Omental fat pad (tissue), 4 donors: ENCODE data around the gene CENPN. TPM values are rescaled to one million over a fixed set of nuclear protein-coding genes. Genes with fewer than 3 reads are reported as not detected.

ENCODE experiments used
- ATAC-seq: fragments of 150-250 bp; one replicate; pipeline ENCODE4 v1.9.1; 2016; ENCODE audit warnings: mild to moderate bottlenecking, moderate library complexity; ENCODE audit not compliant: low FRiP score
- DNase-seq: peaks from one replicate; pipeline ENCODE4 v3.0.0-alpha.2; 2019; ENCODE audit warnings: low spot score
- total RNA-seq, 4 donors: library from RNA; depleted of rRNA; stranded (reverse); fragments of >200 nt; gene quantifications; one replicate each; pipeline ENCODE4 v1.1.0, GENCODE V29; 2016
- TF ChIP-seq, protein P1 (sequence below), 3 donors: fragments of 450-650 bp; IDR thresholded peaks; one replicate each; pipeline ENCODE4 v1.5.1; 2016 to 2017; ENCODE audit warnings: antibody characterized with exemption in 3 of 3, mild to moderate bottlenecking in 3 of 3, moderate library complexity in 2 of 3

Gene CENPN
- total RNA-seq, 4 donors from 2014 or later, result 4.5 to 12.0 (median 8.4) TPM

GRCh38 chr16:80990978-80991377 is 16.0 kb upstream of the CENPN start:
- TF ChIP-seq, protein P1, sequence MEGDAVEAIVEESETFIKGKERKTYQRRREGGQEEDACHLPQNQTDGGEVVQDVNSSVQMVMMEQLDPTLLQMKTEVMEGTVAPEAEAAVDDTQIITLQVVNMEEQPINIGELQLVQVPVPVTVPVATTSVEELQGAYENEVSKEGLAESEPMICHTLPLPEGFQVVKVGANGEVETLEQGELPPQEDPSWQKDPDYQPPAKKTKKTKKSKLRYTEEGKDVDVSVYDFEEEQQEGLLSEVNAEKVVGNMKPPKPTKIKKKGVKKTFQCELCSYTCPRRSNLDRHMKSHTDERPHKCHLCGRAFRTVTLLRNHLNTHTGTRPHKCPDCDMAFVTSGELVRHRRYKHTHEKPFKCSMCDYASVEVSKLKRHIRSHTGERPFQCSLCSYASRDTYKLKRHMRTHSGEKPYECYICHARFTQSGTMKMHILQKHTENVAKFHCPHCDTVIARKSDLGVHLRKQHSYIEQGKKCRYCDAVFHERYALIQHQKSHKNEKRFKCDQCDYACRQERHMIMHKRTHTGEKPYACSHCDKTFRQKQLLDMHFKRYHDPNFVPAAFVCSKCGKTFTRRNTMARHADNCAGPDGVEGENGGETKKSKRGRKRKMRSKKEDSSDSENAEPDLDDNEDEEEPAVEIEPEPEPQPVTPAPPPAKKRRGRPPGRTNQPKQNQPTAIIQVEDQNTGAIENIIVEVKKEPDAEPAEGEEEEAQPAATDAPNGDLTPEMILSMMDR (IDR thresholded peaks at IDR 0.05), result no peak
- DNase-seq (no peak), ATAC-seq (no peak)

DNA sequence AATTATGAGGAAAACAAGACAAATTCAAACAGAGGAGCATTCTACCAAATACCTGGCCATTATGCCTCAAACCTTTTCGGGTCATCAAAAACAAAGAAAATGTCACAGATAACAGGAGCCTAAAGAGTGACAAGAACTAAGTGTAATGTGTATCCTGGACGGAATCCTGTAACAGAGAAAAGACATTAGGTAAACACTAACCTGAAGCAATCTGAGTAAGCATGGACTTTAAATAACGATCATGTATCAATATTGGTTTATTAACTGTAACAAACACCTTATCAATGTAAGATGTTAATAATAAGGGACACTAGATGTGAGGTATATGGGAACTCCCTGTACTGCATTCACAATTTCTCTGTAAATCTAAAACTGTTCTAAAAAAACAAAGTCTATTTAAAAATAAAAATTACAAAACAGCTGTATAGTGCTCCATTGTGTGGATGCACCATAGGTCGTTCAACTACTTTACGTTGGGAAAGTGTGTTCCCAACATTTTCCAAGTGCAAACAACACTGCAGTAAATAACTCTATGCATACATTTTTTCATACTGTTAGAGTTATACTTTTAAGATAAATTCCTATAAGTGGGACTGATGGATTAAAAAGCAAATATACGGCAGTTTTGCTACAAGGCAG is 15.1 kb upstream of the CENPN start:
- TF ChIP-seq, protein P1 (IDR thresholded peaks at IDR 0.05), result no peak
- DNase-seq (no peak), ATAC-seq (no peak)

DNA sequence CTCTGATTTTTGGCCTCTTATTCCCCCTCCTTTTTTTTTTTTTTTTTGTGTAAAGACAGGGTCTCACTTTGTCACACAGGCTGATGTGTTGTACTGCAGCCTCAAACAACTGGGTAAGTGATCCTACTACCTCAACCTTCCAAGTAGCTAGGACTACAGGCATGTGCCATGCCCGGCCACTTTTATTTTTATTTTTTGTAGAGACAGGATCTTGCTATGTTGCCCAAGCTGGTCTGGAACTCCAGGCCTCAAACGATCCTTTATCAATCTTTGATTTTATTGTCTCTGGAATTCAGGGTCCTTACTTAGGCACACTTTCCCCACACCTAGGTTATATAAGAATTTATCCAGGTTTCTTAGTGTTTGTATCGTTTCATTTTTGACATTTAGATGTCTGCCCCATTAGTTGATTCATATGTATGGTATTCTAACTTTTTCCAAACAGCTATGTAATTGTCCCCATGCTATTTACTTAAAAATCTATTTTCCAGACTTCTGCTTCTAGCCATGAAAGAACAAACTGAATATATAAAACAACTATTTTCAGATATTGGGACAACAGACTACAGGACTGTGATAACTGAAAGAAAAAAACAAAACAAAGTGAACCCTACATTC is 14.2 kb upstream of the CENPN start:
- no peak for DNase-seq
- TF ChIP-seq, protein P1 (IDR thresholded peaks at IDR 0.05), result no peak
- no peak for ATAC-seq

- DNase-seq, result no peak
- peak; percentile 51 for ATAC-seq
- TF ChIP-seq, protein P1 (IDR thresholded peaks at IDR 0.05), result no peak
Observed at GRCh38 chr16:80993307-80993706, 13.7 kb upstream of the CENPN start.

DNA sequence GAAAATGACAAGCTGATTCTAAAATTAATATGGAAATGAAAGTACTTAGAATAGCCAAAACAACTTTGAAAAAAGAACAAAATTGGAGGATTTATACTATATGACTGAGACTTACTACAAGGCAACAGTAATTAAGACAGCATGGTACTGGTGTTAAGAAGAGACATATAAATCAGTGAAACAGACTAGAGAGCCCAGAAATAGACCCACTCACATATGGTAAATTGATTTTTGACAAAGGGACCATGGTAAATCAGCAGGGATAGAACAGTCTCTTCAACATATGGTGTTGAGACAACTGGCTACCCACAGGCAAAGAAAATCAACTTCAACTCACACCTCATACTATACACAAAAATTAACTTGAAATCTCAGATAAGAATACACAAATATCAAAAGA is 13.2 kb upstream of the CENPN start:
- no peak for ATAC-seq
- TF ChIP-seq, protein P1 (IDR thresholded peaks at IDR 0.05), result no peak
- no peak for DNase-seq

DNA sequence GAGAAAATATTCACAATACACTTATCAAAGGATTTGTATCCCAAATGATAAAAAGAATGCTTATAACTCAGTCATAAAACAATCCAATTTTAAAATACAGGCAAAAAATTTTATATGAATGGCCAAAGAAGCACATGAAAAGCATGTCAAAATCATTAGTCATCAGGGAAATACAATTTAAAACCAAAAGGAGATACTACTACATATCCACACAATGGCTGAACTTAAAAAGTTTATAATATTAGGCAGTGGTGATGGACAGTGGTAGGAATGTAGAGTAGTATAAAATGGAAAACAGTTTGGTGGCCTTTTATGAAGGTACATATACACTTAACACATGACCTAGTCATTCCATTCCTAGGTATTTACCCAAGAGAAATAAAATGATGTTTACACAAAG is 12.6 kb upstream of the CENPN start:
- DNase-seq, result no peak
- ATAC-seq, result no peak
- TF ChIP-seq, protein P1 (IDR thresholded peaks at IDR 0.05), result no peak

DNA sequence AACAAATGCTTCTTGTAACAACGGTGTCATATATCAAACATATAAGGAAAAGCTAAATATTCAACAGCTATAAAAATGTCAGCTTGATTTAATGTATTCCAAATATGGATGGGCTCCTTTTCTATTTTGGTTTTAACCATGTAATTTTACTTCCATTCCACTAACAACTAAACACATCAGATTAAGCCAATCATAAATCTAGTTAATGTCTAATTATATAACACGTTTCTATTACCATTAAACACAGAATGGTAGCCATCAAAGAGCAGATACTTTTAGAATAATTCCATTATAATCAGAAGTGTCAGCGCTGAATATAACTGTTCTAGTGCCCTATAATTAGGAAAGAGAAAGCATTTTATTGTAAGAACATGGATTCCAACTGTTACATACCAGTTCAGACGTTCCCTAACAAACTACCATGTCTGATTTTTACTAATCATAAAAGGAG is 10.3 kb upstream of the CENPN start:
- ATAC-seq, result no peak

More for the DNA sequence above, 10.3 kb upstream of the CENPN start:
- TF ChIP-seq, protein P1 (IDR thresholded peaks at IDR 0.05), result no peak
- DNase-seq, result no peak
